ENCODE results near the gene AANAT. TPM values are rescaled to one million over a fixed set of nuclear protein-coding genes. Genes with fewer than 3 reads are reported as not detected.
A peak's percentile ranks its signal among the peaks of the same experiment; 100 is the strongest.

Gene AANAT
- total RNA-seq, 2 experiments from 2014 or later: 0.16 TPM; not detected in 1

DNA sequence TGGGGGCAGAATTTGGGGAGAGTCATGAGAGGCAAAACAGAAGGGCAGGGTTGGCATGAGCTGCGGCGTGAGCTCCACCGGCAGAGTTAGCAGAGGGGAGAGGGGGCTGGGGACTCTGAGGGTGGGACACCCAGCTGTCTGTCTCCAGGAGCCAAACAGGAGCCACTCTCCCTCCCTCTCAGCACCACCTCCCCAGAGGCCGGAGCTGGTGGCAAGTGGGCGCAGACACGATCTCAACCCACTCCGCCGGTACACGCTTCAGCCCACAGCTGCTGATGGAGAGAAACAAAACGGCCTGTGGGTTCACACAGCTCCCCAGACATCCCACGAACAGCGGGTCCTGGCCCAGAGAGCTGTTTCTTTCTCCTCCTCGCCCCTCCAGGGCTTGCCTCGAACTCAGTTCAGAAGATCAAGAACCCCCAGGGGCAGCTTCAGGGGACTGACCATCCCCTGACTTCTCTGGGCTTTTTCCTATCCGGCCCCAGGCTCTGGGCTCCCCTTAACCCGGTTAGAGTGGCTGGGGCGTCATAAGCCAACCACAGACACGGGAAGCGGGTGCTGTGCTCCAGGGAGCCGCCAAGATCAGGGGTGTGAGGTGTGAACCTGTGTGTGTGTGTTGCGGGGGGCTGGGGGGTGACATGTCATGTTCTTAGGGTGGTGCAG lies 26.2 kb downstream of the AANAT start:
- Mint-ChIP-seq H3K4me3 (peak overlapping the region; percentile 48), H3K27me3 (no peaks in the 10 kb centered on the region), H3K9me3 (ENCODE audit: low read depth) (no peaks in the 10 kb centered on the region), H3K27ac (peak overlapping the region; percentile 81), H3K36me3 (ENCODE audit: low read depth) (peaks cover 2% of the 10 kb centered on the region), H3K4me1 (peaks cover 37% of the 10 kb centered on the region)
- ATAC-seq: peak; percentile 10
- intact Hi-C loops (cut with DNase I, micrococcal nuclease): loop anchor here in 1 of 2 experiments (1.0 kb wide), 1 partner anchor 8 kb away; the partner anchor contains the start of gene RHBDF2
- ChIA-PET POLR2A (interaction anchor here (0.6 to 1.1 kb wide), 2 partner anchors 14 to 1437 kb away, joined by 3 to 4 read pairs; no protein-coding TSS in a partner anchor), CTCF (interaction anchor here (0.5 to 2.7 kb wide), 12 partner anchors 8 to 891 kb away, joined by 3 to 14 read pairs (median 6); partner anchors contain the start of gene AANAT)
- DNase-seq: peak; percentile 35

DNA sequence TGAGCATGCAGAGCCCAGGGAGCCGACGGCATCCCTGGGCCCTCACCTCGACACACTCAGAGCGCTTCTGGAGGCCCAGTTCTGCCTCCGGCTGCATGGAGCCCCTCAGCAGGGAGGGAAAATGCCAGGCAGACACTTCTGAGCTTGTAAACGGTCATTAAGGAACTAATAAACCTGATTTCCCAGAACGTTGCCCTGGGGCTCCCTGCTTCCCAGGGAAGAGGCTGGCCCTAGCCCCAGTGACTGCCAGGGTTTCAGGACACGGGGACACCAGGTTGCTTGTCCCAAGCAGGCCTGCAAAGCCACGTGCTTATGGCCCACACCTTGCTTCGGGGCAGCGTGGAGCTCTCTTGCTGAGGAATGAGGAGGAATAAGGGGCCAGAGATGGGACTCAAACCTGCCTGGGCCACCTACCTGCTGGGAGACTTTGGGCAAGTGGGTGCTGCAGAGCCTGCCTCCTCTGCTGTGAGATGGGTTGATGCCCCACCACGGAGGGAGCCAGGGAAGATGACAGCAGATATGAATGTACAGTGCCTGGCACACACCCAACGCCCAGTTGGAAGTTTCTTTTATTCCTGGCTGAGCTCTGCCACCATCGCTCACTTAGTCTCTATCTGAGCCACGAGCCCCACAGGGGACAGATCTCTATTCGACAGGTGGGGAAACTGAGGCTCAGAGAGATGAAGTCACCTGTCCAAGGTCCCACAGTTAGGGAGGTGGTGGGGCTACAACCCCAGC lies 28.4 kb downstream of the AANAT start:
- ATAC-seq: no peak

DNA sequence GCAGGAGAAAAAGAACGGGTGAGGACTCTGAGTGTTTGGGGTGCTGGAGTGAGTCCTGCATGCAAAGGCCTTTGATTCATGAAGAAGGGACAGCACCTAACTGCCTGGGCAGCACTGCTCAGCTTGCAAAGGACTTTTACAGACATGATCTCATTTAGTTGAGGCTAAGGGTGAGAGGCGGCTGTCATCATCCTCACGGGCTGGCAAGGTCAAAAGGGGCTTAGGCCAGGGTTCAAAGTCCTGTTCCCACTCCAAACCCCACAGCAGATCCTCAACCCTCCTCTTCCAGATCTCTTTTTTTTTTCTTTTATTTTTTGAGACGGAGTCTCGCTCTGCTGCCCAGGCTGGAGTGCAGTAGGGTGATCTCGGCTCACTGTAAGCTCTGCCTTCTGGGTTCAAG lies 29.1 kb downstream of the AANAT start:
- intact Hi-C loops (cut with DNase I, micrococcal nuclease): no loop called here
- ATAC-seq (no peak), DNase-seq (no peak)
- H3K36me3 Mint-ChIP-seq (ENCODE audit: low read depth): peaks cover 2% of the 10 kb centered on the region
- no peak overlapping the region for H3K4me3 Mint-ChIP-seq
- no peaks in the 10 kb centered on the region for H3K27me3 Mint-ChIP-seq
- ChIA-PET CTCF (interaction anchor here (0.7 to 1.5 kb wide), 2 partner anchors 11 to 249 kb away, joined by 3 to 4 read pairs; no protein-coding TSS in a partner anchor), POLR2A (no interaction called here)
- no peaks in the 10 kb centered on the region for H3K9me3 Mint-ChIP-seq (ENCODE audit: low read depth)
- H3K27ac Mint-ChIP-seq: no peak overlapping the region
- H3K4me1 Mint-ChIP-seq: peaks cover 48% of the 10 kb centered on the region

More for the DNA sequence above, 28.4 kb downstream of the AANAT start:
- no peaks in the 10 kb centered on the region for H3K27me3 Mint-ChIP-seq
- no peak for DNase-seq
- ChIA-PET POLR2A (no interaction called here), CTCF (interaction anchor here (0.7 to 1.5 kb wide), 2 partner anchors 11 to 249 kb away, joined by 3 to 4 read pairs; no protein-coding TSS in a partner anchor)
- H3K36me3 Mint-ChIP-seq (ENCODE audit: low read depth): peaks cover 2% of the 10 kb centered on the region
- no peaks in the 10 kb centered on the region for H3K9me3 Mint-ChIP-seq (ENCODE audit: low read depth)
- intact Hi-C loops (cut with DNase I, micrococcal nuclease): no loop called here
- peaks cover 48% of the 10 kb centered on the region for H3K4me1 Mint-ChIP-seq
- H3K4me3 Mint-ChIP-seq: no peak overlapping the region
- H3K27ac Mint-ChIP-seq: no peak overlapping the region

DNA sequence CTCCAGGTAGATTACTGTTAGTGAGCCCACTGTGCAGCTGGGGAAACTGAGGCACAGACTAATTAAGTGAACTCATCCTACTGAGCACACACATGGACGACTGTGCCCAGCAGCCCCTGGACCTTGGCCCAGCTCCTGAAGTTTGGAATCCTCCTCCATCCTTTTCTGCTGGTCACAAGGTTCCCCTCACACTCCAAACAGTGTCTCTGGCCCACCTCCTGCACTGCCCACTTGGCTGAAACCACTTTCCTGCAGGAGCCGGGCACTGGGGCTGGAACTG lies 30.2 kb downstream of the AANAT start:
- no peak for ATAC-seq
- Mint-ChIP-seq H3K4me3 (no peak overlapping the region), H3K4me1 (peaks cover 43% of the 10 kb centered on the region)

DNA sequence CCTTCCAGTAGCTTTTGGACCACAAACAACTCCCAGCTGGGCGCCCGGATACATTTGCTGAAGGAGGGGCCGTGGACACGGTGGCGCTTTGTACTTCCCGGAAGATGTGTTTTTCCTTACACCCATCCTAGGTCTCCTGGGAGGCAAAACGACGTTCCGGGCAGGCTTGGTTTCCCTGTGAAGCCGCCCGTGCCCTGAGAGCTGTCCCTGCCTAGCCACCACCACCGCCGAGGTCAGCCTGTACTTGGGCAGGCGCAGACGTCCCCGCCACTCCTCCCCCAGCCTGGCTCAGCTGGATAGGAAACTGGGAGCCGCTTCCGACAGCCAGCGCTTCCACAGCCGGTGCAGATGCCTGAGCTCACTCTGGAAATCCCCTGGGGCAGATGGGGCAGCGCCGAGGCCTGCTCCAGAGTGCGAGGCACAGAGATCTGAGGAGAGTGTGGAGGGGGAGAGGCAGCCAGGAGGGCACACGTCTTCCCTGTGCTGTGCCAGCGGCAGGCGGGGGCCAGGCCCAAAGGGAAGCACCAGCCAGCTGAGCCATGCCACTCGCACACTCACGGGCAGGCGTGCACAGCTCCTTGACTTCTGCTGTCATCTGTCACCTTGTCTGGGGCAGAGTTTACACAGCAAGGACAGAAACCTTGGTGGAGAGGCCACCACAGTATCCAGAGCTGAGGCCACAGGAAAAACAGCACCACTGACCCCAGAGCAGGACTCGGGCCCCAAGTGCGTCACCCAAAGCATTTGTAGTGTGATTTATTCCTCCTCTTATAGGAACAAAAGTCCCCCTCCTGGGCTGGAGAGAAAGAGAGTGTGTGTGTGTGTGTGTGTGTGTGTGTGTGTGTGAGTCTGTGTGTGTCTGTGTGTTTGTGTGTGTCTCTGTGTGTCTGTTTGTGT lies 30.8 kb downstream of the AANAT start:
- POLR2A ChIA-PET: no interaction called here
- no peak for ATAC-seq
- peak overlapping the region; percentile 13 for H3K27ac Mint-ChIP-seq
- peaks cover 2% of the 10 kb centered on the region for H3K36me3 Mint-ChIP-seq (ENCODE audit: low read depth)
- no peaks in the 10 kb centered on the region for H3K9me3 Mint-ChIP-seq (ENCODE audit: low read depth)
- H3K27me3 Mint-ChIP-seq: no peaks in the 10 kb centered on the region
- CTCF ChIA-PET: interaction anchor here (0.5 to 1.6 kb wide), 4 partner anchors 9 to 434 kb away, joined by 3 to 5 read pairs (median 4); no protein-coding TSS in a partner anchor
- DNase-seq: no peak
- no peak overlapping the region for H3K4me3 Mint-ChIP-seq
- intact Hi-C loops (cut with DNase I, micrococcal nuclease): no loop called here
- H3K4me1 Mint-ChIP-seq: peaks cover 37% of the 10 kb centered on the region

More for the DNA sequence above, 30.2 kb downstream of the AANAT start:
- POLR2A ChIA-PET: no interaction called here
- no peaks in the 10 kb centered on the region for H3K9me3 Mint-ChIP-seq (ENCODE audit: low read depth)
- no peak for DNase-seq
- intact Hi-C loops (cut with DNase I, micrococcal nuclease): no loop called here
- no peak overlapping the region for H3K27ac Mint-ChIP-seq
- CTCF ChIA-PET: interaction anchor here (0.5 to 1.6 kb wide), 2 partner anchors 10 to 321 kb away, joined by 3 to 5 read pairs; no protein-coding TSS in a partner anchor
- peaks cover 2% of the 10 kb centered on the region for H3K36me3 Mint-ChIP-seq (ENCODE audit: low read depth)
- H3K27me3 Mint-ChIP-seq: no peaks in the 10 kb centered on the region

DNA sequence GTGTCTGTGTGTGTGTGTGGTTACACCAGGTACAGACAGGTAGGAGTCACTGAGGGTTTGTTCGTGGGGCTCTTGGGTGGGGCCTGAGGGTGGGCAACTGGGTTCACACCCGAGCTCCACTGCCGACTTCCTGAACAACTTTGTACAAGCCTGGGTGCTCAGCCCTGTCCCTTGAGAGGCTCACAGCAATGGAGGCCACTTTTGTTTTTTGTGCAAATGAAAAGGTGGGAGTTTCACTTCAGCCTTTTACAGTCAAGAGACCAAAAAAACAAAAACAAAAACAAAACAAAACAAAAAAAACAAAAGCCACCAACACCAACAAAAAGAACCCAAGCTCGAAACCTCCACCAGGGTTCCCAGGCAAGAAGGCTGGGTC lies 31.5 kb downstream of the AANAT start:
- POLR2A ChIA-PET: interaction anchor here (0.7 kb wide), 1 partner anchor 22 kb away, joined by 8 read pairs; no protein-coding TSS in a partner anchor
- CTCF ChIA-PET: interaction anchor here (1.1 to 2.0 kb wide), 4 partner anchors 9 to 46 kb away, joined by 4 to 9 read pairs (median 6); partner anchors contain the start of genes AANAT and UBE2O
- ATAC-seq: no peak
- Mint-ChIP-seq H3K36me3 (ENCODE audit: low read depth) (peaks cover 2% of the 10 kb centered on the region), H3K27me3 (no peaks in the 10 kb centered on the region), H3K4me1 (peaks cover 30% of the 10 kb centered on the region), H3K4me3 (no peak overlapping the region), H3K27ac (peak overlapping the region; percentile 13), H3K9me3 (ENCODE audit: low read depth) (no peaks in the 10 kb centered on the region)
- no peak for DNase-seq
- intact Hi-C loops (cut with DNase I, micrococcal nuclease): no loop called here

DNA sequence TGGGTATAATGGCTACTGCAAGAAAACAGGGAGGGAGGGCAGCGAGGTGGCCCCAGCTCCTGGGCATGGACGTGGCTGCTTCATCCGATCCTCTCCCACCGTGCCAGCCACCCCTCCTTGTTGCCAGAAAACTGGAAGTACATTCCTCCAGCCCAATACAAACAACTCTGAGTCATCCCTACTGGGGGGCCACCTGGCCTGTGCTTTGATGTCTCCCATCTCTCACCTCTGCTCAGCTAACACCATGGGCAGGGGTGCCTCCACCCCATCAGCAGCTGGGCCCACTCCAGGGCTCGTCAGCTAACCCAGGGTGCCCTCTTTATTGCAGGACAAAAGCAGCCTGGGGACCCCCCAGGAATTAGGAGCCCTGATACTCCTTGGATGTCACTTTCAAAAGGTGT lies 31.9 kb downstream of the AANAT start:
- Mint-ChIP-seq H3K27ac (no peak overlapping the region), H3K36me3 (ENCODE audit: low read depth) (peaks cover 2% of the 10 kb centered on the region), H3K9me3 (ENCODE audit: low read depth) (no peaks in the 10 kb centered on the region), H3K4me3 (peak overlapping the region; percentile 87), H3K27me3 (no peaks in the 10 kb centered on the region), H3K4me1 (peaks cover 28% of the 10 kb centered on the region)
- ATAC-seq: no peak
- intact Hi-C loops (cut with DNase I, micrococcal nuclease): no loop called here
- ChIA-PET CTCF (interaction anchor here (1.2 to 2.0 kb wide), 5 partner anchors 8 to 47 kb away, joined by 4 to 9 read pairs (median 5); partner anchors contain the start of genes AANAT and UBE2O), POLR2A (interaction anchor here (0.7 kb wide), 1 partner anchor 22 kb away, joined by 8 read pairs; no protein-coding TSS in a partner anchor)
- DNase-seq: no peak

DNA sequence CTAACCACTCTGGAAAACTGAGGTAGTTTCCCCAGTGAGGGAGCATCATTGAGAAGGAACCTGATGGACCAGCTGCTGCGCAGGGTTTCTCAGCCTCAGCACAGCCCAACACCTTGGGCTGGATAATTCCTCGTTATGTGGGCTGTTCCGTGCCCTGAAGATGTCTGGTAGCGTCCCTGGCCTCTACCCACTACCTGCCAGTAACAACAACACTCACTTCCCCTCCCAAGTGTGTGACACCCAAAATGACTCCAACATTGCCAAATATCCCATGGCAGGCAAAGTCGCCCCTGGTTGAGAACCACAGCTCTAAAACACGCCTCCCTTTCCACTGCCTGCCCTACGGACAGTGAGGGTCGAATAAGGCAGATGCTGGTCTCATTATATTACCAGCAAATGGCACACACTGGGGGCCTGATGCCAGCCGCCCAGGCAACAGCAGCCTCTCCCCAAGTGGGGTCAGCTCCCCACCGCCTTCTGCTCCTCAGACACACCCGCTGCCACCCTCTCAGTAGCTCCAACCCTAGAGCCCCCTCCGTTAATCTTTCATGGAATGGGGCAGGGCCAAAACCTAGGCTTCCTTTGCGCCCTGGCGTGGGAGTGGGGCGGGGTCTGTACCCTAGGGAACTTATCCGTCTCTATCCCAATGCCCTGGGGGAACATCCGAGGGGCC lies 32.8 kb downstream of the AANAT start:
- CTCF ChIA-PET: interaction anchor here (1.2 to 2.0 kb wide), 4 partner anchors 9 to 47 kb away, joined by 4 to 9 read pairs (median 6); partner anchors contain the start of genes AANAT and UBE2O
- no peak for DNase-seq
- Mint-ChIP-seq H3K36me3 (ENCODE audit: low read depth) (peaks cover 2% of the 10 kb centered on the region), H3K9me3 (ENCODE audit: low read depth) (no peaks in the 10 kb centered on the region), H3K4me1 (peaks cover 28% of the 10 kb centered on the region), H3K27ac (peak overlapping the region; percentile 51), H3K27me3 (no peaks in the 10 kb centered on the region), H3K4me3 (peak overlapping the region; percentile 87)
- intact Hi-C loops (cut with DNase I, micrococcal nuclease): loop anchor here in 1 of 2 experiments (10.0 kb wide), 1 partner anchor 395 kb away; the partner anchor contains the start of gene EXOC7
- ATAC-seq: no peak
- POLR2A ChIA-PET: no interaction called here

DNA sequence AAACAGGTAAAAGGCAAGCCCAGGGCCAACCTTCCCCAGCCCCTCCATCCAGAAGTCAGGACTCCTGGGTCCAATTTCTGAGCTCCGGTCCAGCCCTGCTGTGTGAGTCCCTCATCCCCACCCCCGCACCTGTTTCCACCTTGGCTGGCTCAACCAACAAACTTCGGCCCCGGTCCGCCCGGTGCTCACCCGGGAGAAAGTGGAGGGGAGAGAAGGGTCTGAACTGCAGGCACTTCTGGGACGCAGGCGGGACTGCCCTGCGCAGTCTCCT lies 33.3 kb downstream of the AANAT start:
- peak; percentile 27 for ATAC-seq
- H3K4me1 Mint-ChIP-seq: peaks cover 28% of the 10 kb centered on the region
- POLR2A ChIA-PET: no interaction called here

More for the DNA sequence above, 33.3 kb downstream of the AANAT start:
- peak overlapping the region; percentile 87 for H3K4me3 Mint-ChIP-seq
- DNase-seq: peak; percentile 22
- CTCF ChIA-PET: interaction anchor here (1.6 to 2.0 kb wide), 2 partner anchors 23 to 48 kb away, joined by 4 to 9 read pairs; partner anchors contain the start of gene UBE2O
- no peaks in the 10 kb centered on the region for H3K9me3 Mint-ChIP-seq (ENCODE audit: low read depth)
- H3K27me3 Mint-ChIP-seq: no peaks in the 10 kb centered on the region
- H3K27ac Mint-ChIP-seq: peak overlapping the region; percentile 51
- peaks cover 2% of the 10 kb centered on the region for H3K36me3 Mint-ChIP-seq (ENCODE audit: low read depth)
- intact Hi-C loops (cut with DNase I, micrococcal nuclease): loop anchor here (1.0 to 10.0 kb wide), 9 partner anchors 7 to 984 kb away; partner anchors contain the start of genes ACOX1 (in 1 of the 2), EXOC7 (in 1 of the 2), PRPSAP1 (in 1 of the 2) and SPHK1 (in 1 of the 2)
